HG03558 (cell line): ENCODE measurements around the gene NCOA4.
"Not testable (repeated sequence)": the region's sequence is repeated elsewhere in the genome, so short reads cannot be mapped to it uniquely, and the experiment has no call there.

ENCODE experiments used
- ATAC-seq: cut with Tn5 transposase; IDR thresholded peaks from one replicate; pipeline ENCODE4 v1.9.1; 2021; ENCODE audit warnings: moderate number of reproducible peaks; ENCODE audit not compliant: unreplicated experiment; ENCODE audit errors: extremely low read depth

NCOA4 gene

DNA sequence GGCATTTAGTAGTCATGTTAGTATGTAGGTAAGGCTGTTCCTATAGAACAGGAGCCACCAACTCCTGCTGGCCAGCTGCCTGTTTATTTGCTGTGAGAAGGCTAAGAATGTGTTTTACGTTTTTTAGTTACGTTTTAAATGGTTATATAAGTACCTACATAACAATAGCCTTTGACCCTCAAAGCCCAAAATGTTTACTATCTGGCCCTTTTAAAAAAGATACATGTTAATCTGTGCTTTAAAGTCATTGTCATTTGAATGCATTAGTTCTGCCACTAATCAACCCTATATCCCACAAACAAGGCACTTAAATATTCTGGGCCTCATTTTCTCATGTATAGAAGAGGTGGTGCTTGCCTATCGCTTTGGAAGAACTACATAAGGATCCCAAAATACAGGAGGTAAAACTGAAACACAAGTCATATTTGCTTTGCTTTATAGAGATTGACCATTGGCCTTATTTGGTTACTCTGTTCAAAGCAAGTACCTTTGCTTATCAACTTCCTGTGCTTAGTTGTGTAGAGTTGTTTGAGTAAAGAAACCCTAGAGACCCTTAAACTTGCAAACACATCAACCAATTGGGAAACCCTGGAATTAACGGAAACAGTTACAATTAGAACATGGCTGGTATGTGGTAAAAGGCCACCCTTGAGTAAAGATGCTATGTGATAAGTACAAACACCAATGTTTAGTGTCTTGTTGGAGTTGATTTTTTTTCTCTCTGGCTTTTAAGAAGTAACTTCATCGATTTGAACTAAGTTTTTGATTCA is 32.2 kb downstream of the NCOA4 start:
- no peak for ATAC-seq

GRCh38 chr10:45997557-45997956 is 32.9 kb downstream of the NCOA4 start:
- no peak for ATAC-seq

DNA sequence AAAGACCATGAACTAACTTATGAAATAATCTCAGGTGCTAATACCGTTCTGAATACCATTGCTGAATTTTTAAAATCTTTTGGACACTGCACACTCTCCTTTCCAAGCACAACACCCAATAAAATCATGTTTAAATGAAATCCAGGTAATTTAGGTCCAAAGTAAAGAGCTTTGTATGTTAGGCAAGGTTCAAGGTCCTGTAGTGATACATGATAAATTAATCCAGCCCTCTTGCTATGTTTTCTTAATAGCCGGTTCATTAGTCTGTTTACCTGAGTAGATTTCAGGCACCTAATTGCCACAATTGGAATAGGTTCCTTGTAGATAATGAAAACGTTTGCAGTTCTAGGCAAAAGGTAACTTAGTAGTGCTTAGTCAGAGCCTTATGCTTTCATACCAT is 44.8 kb downstream of the NCOA4 start:
- not testable (repeated sequence) for ATAC-seq

GRCh38 chr10:45984473-45984872 is 46.0 kb downstream of the NCOA4 start:
- not testable (repeated sequence) for ATAC-seq

DNA sequence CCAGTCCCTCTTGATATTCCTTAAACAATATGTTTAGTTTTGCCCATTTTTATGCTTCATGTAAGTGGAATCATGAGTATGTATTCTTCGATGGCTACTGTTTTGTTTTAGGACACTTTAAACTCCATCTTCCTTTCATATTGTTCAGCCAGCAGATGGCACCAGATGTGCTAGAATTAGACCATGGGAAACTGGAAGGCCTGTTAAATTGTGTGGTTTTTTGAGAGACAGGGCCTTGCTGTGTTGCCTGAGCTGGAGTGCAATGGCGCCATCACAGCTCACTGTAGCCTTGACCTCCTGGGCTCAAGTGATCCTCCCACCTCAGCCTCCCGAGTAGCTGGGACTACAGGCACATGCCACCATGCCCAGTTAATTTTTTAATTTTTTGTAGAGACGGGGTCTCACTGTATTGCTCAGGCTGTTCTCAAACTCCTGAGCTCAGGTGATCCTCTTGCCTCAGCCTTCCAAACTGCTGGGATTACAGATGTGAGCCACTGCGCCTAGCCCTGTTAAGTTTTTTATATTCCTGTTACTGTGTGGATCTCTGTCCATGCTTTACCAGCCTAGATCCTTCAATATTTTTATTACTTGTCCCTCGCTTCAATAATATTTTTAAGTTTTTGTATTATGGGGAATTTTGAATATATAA is 46.8 kb downstream of the NCOA4 start:
- not testable (repeated sequence) for ATAC-seq

GRCh38 chr10:45981367-45981766 is 49.1 kb downstream of the NCOA4 start:
- not testable (repeated sequence) for ATAC-seq

DNA sequence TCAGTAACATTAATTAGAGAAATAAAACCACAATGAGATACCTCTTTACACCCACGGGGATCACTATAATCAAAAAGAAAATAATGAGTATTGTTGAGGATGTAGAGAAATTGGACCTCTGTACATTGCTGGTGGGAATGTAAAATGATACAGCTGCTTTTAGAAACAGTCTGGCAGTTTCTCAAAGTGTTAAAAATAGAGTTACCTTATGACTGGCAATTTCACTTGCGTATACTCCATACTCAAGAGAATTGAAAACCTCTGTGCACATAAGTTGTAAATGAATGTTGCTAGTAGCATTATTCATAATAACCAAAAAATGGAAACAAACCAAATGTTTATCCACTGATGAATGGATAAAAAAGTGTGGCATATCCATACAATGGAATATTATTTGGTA is 51.9 kb downstream of the NCOA4 start:
- peak; percentile 58 for ATAC-seq

GRCh38 chr10:45974041-45974440 is 56.4 kb downstream of the NCOA4 start:
- ATAC-seq = not testable (repeated sequence)

DNA sequence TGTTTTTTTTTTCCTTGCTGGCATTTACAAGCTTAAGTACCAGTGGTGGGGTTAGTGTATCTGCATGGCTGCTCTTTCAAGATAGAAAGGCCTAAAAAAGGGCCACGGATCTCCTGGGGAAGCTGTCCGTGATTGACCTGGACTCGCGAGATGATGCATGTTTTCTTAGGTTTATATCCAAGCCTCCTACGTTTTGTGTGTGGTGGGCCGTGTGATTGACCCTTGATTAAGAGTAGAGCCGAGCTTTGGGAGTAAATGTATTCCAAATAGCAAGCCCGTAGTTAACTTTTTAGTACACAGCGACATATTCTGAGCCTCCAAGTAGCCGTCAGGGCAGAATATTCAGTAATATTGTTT is 57.6 kb downstream of the NCOA4 start:
- ATAC-seq = not testable (repeated sequence)

- ATAC-seq = not testable (repeated sequence)
These were observed 58.2 kb downstream of the NCOA4 start, which contains the start of gene TIMM23 for GRCh38 chr10:45972106-45972812. TIMM23 (plus strand) TSS chr10:45972489; CDS start chr10:45972625, 136 bp downstream.

GRCh38 chr10:45971742-45972105 is 58.7 kb downstream of the NCOA4 start:
- ATAC-seq = not testable (repeated sequence)

DNA sequence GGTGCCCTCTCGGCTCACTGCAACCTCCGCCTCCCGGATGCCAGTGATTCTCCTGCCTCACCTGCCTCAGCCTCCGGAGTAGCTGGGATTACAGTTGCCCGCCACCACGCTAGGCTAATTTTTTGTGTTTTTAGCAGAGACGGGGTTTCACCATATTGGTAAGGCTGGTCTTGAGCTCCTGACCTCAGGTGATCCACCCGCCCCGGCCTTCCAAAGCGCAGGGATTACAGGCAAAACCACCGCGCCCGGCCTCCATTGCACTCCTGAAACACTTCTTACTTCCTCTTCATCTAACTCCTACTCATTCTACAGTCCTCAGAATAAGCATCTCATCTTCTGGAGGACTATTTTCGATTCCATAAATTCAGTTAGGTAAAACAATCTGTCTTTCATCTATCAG is 59.4 kb downstream of the NCOA4 start:
- ATAC-seq = not testable (repeated sequence)

GRCh38 chr10:45962686-45963452 is 67.6 kb downstream of the NCOA4 start:
- not testable (repeated sequence) for ATAC-seq

DNA sequence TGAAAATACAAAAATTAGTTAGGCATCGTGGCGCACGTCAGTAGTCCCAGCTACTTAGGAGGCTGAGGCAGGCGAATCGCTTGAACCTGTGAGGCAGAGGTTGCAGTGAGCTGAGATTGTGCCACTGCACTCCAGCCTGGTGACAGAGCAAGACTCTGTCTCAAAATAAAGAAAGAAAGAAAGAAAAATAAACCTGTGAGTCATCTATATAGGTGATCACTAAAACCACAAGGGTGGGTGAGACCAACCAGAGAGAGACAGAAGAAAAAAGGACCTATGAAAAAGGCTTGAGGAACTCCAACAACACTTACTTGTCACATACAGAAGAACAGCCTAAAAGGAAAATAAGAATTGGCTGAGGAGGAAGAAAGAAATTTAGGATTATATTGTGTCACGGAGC is 72.5 kb downstream of the NCOA4 start:
- ATAC-seq = not testable (repeated sequence)

DNA sequence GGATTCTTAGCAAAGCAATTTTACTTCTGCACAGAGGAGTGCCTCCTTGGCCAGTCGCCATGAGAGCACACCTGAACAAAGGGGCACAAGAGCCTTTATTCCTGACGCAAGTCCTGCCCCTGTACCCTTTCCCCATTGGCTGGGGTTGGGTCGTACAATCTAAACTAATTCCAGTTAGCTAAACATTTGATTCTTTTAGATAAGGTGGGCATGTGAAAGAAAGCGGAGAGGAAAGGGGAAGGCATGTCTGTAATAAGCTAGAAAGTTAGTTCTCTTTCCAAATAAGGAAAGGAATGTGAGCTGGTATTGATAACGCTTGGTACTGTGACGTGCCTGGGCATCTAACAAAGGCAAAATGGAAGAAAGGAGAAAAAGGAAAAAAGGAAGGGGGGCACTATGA is 73.8 kb downstream of the NCOA4 start:
- ATAC-seq = not testable (repeated sequence)
